Measurements from ENCODE around the gene PCIF1.

DNA sequence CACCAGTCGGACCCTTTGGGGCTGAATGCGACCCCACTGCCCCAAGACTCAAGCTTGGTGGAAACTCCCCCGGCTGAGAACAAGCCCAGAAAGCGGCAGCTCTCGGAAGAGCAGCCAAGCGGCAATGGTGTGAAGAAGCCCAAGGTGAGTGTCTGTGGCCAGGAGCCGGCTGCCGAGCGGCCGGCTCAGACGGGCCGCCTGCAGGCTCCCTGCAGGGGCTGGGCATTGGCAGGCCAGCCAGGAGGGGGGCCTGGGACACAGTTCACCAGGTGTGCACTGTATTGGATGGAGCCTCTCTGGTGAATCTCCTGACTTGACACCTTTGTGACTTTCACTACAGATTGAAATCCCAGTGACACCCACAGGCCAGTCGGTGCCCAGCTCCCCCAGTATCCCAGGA is 6.0 kb downstream of the PCIF1 start:
- TF ChIP-seq, protein P1, sequence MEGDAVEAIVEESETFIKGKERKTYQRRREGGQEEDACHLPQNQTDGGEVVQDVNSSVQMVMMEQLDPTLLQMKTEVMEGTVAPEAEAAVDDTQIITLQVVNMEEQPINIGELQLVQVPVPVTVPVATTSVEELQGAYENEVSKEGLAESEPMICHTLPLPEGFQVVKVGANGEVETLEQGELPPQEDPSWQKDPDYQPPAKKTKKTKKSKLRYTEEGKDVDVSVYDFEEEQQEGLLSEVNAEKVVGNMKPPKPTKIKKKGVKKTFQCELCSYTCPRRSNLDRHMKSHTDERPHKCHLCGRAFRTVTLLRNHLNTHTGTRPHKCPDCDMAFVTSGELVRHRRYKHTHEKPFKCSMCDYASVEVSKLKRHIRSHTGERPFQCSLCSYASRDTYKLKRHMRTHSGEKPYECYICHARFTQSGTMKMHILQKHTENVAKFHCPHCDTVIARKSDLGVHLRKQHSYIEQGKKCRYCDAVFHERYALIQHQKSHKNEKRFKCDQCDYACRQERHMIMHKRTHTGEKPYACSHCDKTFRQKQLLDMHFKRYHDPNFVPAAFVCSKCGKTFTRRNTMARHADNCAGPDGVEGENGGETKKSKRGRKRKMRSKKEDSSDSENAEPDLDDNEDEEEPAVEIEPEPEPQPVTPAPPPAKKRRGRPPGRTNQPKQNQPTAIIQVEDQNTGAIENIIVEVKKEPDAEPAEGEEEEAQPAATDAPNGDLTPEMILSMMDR (conservative IDR thresholded peaks at IDR 0.05 in 1 of 2, IDR thresholded peaks at IDR 0.05 in 1 of 2; ENCODE audit: extremely low read depth in 1 of 2, insufficient read depth in 1 of 2, low read depth in 1 of 2, low read length in 2 of 2) = no peak
- TF ChIP-seq EZH2 (IDR thresholded peaks at IDR 0.05; ENCODE audit: borderline replicate concordance, low read length) = no peak

All from mammary epithelial cell (primary cell).